ENCODE results near the gene RPL18A.

Gene RPL18A

GRCh38 chr19:17824339-17824738 is 35.4 kb upstream of the RPL18A start:
- no peak for TF ChIP-seq CTCF (IDR thresholded peaks at IDR 0.05; ENCODE audit: low read length, missing control alignments)
- no peak for DNase-seq (ENCODE audit: low read depth)
- no peak overlapping the region for H3K4me3 ChIP-seq (replicated peaks; ENCODE audit: low read depth, low read length)

GRCh38 chr19:17826508-17827056 is 33.1 kb upstream of the RPL18A start:
- DNase-seq (ENCODE audit: low read depth), result no peak
- no peak overlapping the region for H3K4me3 ChIP-seq (replicated peaks; ENCODE audit: low read depth, low read length)
- no peak for TF ChIP-seq CTCF (IDR thresholded peaks at IDR 0.05; ENCODE audit: low read length, missing control alignments)

DNA sequence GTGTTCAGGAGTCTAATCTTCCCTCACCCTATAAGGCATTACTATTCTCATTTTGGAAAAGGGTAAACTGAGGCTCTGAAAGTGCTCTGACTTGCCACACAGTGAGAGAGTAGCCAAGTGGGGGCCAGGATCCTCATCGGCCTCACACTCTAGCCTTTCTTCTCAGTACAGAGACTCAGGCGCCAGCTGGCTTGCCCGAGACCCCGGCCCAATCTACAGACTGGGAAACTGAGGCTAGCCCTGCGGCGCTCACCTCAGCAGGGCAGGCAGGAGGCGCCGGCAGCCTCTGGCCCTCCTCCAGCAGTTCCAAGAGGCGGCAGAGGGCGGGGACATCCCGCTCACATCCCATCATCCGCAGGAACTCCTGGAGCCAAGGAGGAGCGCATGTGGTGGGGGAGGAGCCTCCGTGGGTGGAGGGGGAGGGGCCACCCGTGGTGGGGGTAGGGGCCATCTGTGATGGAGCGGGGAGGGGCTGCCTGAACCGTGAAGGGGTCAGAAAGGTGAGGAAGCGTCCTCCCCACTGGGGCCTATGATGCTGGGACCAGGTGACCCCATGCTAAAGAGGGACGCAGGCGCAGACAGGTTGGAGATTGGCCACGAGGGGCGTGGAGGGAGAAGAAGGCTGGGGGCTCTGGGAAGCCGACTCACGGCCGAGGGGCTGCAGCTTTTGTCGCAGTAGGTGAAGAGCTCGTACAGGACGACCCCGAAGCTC is 29.7 kb upstream of the RPL18A start:
- DNase-seq (ENCODE audit: low read depth), result peak; percentile 29
- H3K4me3 ChIP-seq (replicated peaks; ENCODE audit: low read depth, low read length), result peak overlapping the region; percentile 5
- TF ChIP-seq CTCF (IDR thresholded peaks at IDR 0.05; ENCODE audit: low read length, missing control alignments), result no peak

DNA sequence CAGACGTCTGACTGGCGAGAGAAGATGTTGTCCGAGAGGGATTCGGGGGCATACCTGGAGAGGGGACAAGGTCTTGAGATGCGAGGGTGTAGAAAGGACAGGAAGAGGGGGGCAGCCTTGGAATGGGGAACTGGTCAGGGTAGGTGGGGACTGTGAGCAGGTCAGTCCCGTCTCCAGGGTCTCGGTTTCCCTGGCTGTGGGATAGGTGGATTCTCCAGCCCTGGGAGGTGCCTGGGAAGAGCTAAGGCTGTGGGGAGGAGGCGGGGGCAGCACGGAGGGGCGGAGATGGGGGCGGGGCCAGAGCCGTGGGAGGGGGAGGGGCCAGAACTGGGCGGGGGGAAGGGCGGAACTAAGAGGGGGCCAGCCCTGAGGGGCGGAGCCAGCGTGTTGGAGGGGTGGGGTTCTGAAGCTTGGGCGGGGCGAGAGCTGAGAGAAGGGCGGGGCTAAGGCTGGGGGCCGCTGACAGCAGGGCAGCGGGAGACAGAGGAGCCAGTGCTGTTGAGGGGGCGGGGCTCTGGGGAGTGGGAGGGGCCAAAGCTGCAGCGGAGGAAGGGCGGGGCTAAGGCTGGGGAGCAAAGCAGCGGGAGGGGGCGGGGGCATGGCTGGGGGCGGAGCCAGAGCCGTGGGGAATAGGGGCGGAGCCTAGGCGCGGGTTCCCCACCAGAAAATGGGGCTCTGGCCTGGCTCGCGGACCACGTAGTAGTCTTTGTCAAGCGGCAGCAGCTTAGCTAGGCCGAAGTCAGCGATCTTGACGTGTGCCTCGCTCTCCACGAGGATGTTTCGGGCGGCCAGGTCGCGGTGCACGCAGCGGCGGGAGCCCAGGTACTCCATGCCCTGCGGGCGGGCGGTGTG is 28.9 kb upstream of the RPL18A start:
- peak overlapping the region; percentile 10 for H3K4me3 ChIP-seq (replicated peaks; ENCODE audit: low read depth, low read length)
- no peak for TF ChIP-seq CTCF (IDR thresholded peaks at IDR 0.05; ENCODE audit: low read length, missing control alignments)
- DNase-seq (ENCODE audit: low read depth), result peak; percentile 76

GRCh38 chr19:17831419-17831888 is 28.3 kb upstream of the RPL18A start:
- no peak for TF ChIP-seq CTCF (IDR thresholded peaks at IDR 0.05; ENCODE audit: low read length, missing control alignments)
- H3K4me3 ChIP-seq (replicated peaks; ENCODE audit: low read depth, low read length), result peak overlapping the region; percentile 10
- no peak for DNase-seq (ENCODE audit: low read depth)

GRCh38 chr19:17832443-17833208 is 27.1 kb upstream of the RPL18A start:
- H3K4me3 ChIP-seq (replicated peaks; ENCODE audit: low read depth, low read length), result no peak overlapping the region
- TF ChIP-seq CTCF (IDR thresholded peaks at IDR 0.05; ENCODE audit: low read length, missing control alignments), result no peak
- no peak for DNase-seq (ENCODE audit: low read depth)
